Raji (cell line): Measurements from ENCODE around the gene KCNN3.

ENCODE experiments used
- POLR2A ChIP-seq: IDR thresholded peaks from 2 replicates; pipeline ENCODE4 v1.6.1; 2011; ENCODE audit warnings: low read depth, low read length, control low read depth; ENCODE audit not compliant: insufficient read depth

KCNN3 gene

GRCh38 chr1:154843636-154844296 is 26.3 kb downstream of the KCNN3 start:
- no peak for TF ChIP-seq POLR2A

- TF ChIP-seq POLR2A, result no peak
These were observed 27.4 kb downstream of the KCNN3 start for GRCh38 chr1:154842635-154843034.

DNA sequence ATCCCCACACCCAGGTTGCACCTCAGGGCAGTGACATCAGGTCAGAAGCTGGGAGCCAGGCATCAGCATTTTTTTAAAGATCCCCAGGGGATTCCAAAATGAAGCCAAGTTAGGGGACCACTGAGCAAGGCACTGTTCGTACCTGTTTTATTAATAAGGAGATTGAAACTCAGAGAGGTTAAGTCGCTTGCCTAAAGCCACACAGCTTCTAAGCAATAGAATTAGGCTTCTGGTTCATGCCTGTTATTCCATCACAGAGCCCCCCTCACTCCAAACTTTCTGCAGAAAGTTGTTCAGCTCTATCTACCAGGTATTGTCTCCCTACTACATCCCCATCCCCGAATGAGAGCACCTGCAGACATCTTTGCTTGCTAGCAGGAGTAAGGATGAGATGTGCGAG is 28.7 kb downstream of the KCNN3 start:
- TF ChIP-seq POLR2A, result no peak

GRCh38 chr1:154840269-154841176 is 29.6 kb downstream of the KCNN3 start:
- no peak for TF ChIP-seq POLR2A

DNA sequence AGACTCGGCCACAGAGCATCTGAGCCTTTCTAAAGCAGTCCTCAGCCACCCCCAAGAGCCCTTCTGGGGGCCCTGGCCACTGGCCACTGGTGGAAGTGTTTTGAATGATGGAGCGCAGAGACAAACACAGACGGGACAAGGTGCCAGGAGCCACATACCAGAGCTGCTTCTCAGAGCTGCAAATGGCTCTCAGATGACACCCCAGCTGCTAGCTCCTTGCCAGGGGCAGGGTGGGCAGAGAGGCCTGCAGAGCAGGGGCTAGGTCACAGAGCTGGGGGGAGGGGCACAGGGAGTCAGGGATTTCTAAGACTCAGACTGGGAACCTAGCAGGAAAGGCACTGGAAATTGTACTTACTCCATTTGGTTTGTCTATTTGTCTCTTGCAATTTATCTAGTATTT is 30.4 kb downstream of the KCNN3 start:
- TF ChIP-seq POLR2A, result no peak

DNA sequence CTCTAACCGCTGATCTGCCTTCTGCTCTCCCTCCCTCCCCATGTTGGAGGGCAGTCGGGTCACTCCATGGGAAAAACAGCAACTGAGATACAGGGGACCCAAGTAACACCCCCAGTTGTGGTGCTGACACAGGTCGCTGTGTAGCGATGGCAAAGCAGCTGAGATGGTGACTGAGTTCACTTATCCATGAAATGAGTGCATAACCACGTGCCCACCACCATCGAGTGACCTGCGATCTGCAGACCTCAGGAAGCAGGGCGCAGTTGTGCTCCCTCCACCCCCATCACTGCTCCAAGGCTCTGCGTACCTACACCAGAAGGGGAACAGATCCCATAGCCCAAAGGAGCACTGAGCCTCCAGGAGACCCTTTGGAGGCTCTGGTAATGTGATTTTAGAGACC is 31.1 kb downstream of the KCNN3 start:
- no peak for TF ChIP-seq POLR2A

GRCh38 chr1:154838461-154838860 is 31.6 kb downstream of the KCNN3 start:
- TF ChIP-seq POLR2A, result no peak

- TF ChIP-seq POLR2A, result 0 out of 2 replicates have a peak, but pooled peaks have one; percentile 22
These were observed 32.4 kb downstream of the KCNN3 start for GRCh38 chr1:154837672-154838171.

DNA sequence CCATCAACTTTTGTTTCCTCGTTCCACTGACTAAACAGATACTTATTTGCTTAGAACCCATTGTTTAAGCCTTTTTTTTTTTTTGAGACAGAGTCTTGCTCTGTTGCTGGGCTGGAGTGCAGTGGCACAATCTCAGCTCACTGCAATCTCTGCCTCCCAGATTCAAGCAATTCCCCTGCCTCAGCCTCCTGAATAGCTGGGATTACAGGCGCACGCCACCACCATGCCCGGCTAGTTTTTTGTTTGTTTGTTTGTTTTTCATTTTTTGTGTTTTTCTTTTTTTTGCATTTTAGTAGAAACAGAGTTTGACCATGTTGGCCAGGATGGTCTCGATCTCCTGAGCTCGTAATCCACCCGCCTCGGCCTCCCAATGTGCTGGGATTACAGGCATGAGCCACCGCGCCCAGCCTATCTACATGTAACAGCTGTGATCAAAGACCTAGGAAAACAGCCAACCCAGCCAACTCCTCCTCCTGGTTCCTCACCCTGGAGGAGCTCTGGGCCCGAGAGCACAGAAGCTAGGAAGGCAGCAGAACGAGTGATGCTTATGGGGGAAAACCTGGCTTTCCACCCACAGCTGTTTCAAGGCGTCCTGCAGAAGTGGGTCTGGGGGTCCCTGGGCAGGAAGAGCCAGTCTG is 32.9 kb downstream of the KCNN3 start:
- no peak for TF ChIP-seq POLR2A

DNA sequence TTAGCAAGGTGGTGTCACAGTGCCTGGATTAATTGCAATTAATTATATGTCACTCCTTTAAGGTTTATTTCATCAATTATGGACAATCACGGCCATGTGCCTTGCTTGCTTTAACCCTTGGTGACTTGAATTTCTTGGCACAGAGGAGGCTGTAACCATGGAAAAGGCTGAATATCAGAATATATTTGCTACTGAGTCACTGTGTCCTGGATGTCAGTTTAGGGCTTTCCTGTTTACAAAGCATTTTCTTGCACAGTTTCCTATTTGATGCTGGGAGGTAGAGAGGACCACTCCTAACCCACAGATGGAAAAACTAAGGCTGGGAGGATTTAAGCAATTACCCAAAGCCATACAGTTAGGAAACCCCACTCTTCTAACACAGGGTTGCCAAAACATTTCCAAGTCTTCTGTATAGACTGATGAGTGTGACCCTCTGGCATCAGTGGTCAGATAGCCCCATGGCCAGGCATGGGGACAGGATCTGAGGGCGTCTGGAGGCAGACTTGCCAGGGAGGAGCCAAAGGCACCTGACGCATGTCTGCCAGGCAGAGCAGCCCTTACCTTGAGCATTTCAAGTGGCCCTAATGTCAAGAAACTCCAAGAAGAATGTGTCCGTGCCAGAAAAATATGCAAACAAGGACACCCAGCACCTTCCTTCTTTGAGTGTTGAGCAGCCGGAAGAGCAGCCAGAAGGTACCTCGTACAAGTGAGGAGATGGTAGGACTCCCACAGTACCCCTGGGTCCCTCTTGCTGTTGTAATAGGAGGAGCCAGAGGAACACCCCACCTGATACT is 34.4 kb downstream of the KCNN3 start:
- TF ChIP-seq POLR2A, result no peak

- no peak for TF ChIP-seq POLR2A
These were observed 36.2 kb downstream of the KCNN3 start for GRCh38 chr1:154833841-154834240.

GRCh38 chr1:154833209-154833608 is 36.9 kb downstream of the KCNN3 start:
- no peak for TF ChIP-seq POLR2A

GRCh38 chr1:154832384-154832783 is 37.7 kb downstream of the KCNN3 start:
- TF ChIP-seq POLR2A, result no peak

GRCh38 chr1:154831462-154831861 is 38.6 kb downstream of the KCNN3 start:
- no peak for TF ChIP-seq POLR2A

DNA sequence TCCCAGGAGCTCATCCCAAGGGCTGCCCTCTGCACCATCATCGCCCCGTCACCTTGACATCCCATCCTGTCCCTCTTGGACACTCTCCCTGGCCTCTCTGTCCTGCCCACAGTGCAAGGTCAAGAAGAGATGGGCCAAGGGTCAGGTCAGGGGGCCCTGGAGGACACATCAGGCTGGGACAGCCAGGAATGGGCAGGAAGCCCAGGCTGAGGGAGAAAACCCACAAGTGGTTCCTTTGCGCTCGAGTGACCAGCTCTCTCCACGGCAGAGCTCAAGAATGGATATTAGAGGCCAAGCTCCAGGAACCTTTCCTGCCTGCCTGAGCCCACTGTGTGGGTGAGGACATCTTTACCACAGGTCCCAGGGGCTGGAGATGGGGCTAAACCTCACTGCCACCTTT is 41.0 kb downstream of the KCNN3 start:
- no peak for TF ChIP-seq POLR2A
